Caco-2 (cell line): ENCODE results near the gene YIPF6. TPM values are rescaled to one million over a fixed set of nuclear protein-coding genes. Genes with fewer than 3 reads are reported as not detected.
"Not testable (repeated sequence)": the region's sequence is repeated elsewhere in the genome, so short reads cannot be mapped to it uniquely, and the experiment has no call there.

Source experiments
- BruUV-seq: library from RNA; stranded (reverse); fragments of 400-500 nt; replicated peaks from 2 replicates; lab custom pipeline; 2021; lab: Mats Ljungman, UMichigan
- CTCF ChIA-PET: fragments of 300-600 bp; sonication (Branson Sonifier 250); formaldehyde crosslinking; loops from one replicate; lab custom pipeline; 2022; ENCODE audit warnings: antibody characterized with exemption; lab: Charles Lee
- POLR2A ChIA-PET: fragments of 300-600 bp; sonication (Branson Sonifier 250); formaldehyde crosslinking; loops from one replicate; lab custom pipeline; 2022; ENCODE audit warnings: antibody characterized with exemption; lab: Charles Lee
- DNase-seq, 2 experiments: peaks; one replicate each; pipeline versions ENCODE4 v3.0.0 to v3.0.0-alpha.2; 2020 to 2022
- H3K27me3 ChIP-seq: replicated peaks from 2 replicates; pipeline ENCODE4 v1.6.0; 2011; ENCODE audit warnings: low read length; ENCODE audit not compliant: control insufficient read depth, insufficient read depth
- H3K36me3 ChIP-seq: 2 replicates; pipeline ENCODE4 v1.5.1; 2011; ENCODE audit warnings: low read length; ENCODE audit not compliant: control insufficient read depth, insufficient read depth
- H3K4me1 ChIP-seq: fragments of 250-450 bp; sonication (Bioruptor Pico); 2 replicates; pipeline ENCODE4 v1.5.1; 2020; ENCODE audit warnings: mild to moderate bottlenecking
- H3K4me3 ChIP-seq: 2 replicates; pipeline ENCODE4 v1.5.1; 2011; ENCODE audit warnings: low read depth, mild to moderate bottlenecking, control low read depth, low read length
- H3K9me3 ChIP-seq: fragments of 250-450 bp; sonication (Bioruptor Pico); 2 replicates; pipeline ENCODE4 v1.5.1; 2020; ENCODE audit warnings: mild to moderate bottlenecking, moderate library complexity
- H3K27ac Mint-ChIP-seq: one replicate; pipeline ENCODE4 v1.8.0; 2022; ENCODE audit warnings: mixed read lengths; ENCODE audit not compliant: unreplicated experiment
- H3K27me3 Mint-ChIP-seq: one replicate; pipeline ENCODE4 v1.8.0; 2022; ENCODE audit warnings: mixed read lengths; ENCODE audit not compliant: insufficient read depth, unreplicated experiment
- H3K36me3 Mint-ChIP-seq: one replicate; pipeline ENCODE4 v1.8.0; 2022; ENCODE audit warnings: mild to moderate bottlenecking, mixed read lengths; ENCODE audit not compliant: insufficient read depth, unreplicated experiment
- H3K4me1 Mint-ChIP-seq: one replicate; pipeline ENCODE4 v1.8.0; 2022; ENCODE audit warnings: low read depth, mixed read lengths; ENCODE audit not compliant: unreplicated experiment
- H3K4me3 Mint-ChIP-seq: one replicate; pipeline ENCODE4 v1.8.0; 2022; ENCODE audit warnings: mild to moderate bottlenecking, moderate library complexity, mixed read lengths; ENCODE audit not compliant: unreplicated experiment
- H3K9me3 Mint-ChIP-seq: one replicate; pipeline ENCODE4 v1.8.0; 2022; ENCODE audit warnings: mixed read lengths; ENCODE audit not compliant: unreplicated experiment
- intact Hi-C: fragments of 100-400 bp; cut with micrococcal nuclease; formaldehyde crosslinking; loops from one replicate; pipeline ENCODE4 v1.10.0; 2022; ENCODE audit not compliant: unreplicated experiment
- total RNA-seq: library from RNA; stranded (reverse); gene quantifications from 2 replicates; pipeline ENCODE4 v1.2.3, GENCODE V29; 2022
- TF ChIP-seq, protein P1 (sequence below), 2 experiments: fragments of 200-600 bp in 1 of 2; IDR thresholded peaks; 1 replicate in 1 of 2; 2 replicates in 1 of 2; pipeline versions ENCODE4 v1.5.1 to v1.8.0; 2011 to 2022; ENCODE audit warnings: antibody characterized with exemption in 1 of 2, control low read depth in 1 of 2, inconsistent platforms in 1 of 2, low read depth in 1 of 2, low read length in 1 of 2, mild to moderate bottlenecking in 1 of 2, moderate library complexity in 1 of 2; ENCODE audit not compliant: insufficient read depth in 1 of 2, severe bottlenecking in 1 of 2, unreplicated experiment in 1 of 2

YIPF6 gene
- total RNA-seq, 1 experiment from 2014 or later: 43.5 TPM

DNA sequence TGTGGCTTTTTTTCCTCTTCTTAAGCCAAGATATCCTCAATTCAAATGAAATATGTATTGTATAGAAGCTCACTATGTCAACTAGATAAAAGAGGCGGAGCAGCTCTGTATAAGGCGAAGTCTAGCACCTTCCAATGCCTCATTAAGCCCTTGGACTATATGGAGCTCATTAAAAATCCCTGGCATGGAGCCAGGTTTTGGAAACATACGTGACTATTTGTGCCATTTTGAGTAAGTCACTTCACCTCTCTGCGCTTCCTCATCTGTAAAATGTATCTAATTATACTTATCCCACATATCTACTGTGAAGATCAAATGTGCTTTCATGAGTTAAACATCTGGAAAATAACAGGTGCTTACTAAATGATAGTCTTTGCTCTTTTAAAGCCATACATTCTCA is 57.2 kb downstream of the YIPF6 start:
- TF ChIP-seq, protein P1, sequence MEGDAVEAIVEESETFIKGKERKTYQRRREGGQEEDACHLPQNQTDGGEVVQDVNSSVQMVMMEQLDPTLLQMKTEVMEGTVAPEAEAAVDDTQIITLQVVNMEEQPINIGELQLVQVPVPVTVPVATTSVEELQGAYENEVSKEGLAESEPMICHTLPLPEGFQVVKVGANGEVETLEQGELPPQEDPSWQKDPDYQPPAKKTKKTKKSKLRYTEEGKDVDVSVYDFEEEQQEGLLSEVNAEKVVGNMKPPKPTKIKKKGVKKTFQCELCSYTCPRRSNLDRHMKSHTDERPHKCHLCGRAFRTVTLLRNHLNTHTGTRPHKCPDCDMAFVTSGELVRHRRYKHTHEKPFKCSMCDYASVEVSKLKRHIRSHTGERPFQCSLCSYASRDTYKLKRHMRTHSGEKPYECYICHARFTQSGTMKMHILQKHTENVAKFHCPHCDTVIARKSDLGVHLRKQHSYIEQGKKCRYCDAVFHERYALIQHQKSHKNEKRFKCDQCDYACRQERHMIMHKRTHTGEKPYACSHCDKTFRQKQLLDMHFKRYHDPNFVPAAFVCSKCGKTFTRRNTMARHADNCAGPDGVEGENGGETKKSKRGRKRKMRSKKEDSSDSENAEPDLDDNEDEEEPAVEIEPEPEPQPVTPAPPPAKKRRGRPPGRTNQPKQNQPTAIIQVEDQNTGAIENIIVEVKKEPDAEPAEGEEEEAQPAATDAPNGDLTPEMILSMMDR (IDR thresholded peaks at IDR 0.05; ENCODE audit: insufficient read depth in 1 of 2, low read depth in 1 of 2, low read length in 1 of 2, severe bottlenecking in 1 of 2, unreplicated experiment in 1 of 2): no peak
- Mint-ChIP-seq H3K36me3 (no peaks in the 10 kb centered on the region), H3K9me3 (no peaks in the 10 kb centered on the region), H3K4me3 (no peak overlapping the region), H3K27me3 (peaks cover 3% of the 10 kb centered on the region), H3K4me1 (no peaks in the 10 kb centered on the region), H3K27ac (no peak overlapping the region)
- no TSS peak for BruUV-seq
- no peak for DNase-seq
- Histone ChIP-seq H3K27me3 (no peaks in the 10 kb centered on the region), H3K4me1 (no peaks in the 10 kb centered on the region), H3K4me3 (no peak overlapping the region), H3K36me3 (no peaks in the 10 kb centered on the region), H3K9me3 (no peaks in the 10 kb centered on the region)
- ChIA-PET CTCF (no interaction called here), POLR2A (no interaction called here)
- intact Hi-C loops: no loop called here

DNA sequence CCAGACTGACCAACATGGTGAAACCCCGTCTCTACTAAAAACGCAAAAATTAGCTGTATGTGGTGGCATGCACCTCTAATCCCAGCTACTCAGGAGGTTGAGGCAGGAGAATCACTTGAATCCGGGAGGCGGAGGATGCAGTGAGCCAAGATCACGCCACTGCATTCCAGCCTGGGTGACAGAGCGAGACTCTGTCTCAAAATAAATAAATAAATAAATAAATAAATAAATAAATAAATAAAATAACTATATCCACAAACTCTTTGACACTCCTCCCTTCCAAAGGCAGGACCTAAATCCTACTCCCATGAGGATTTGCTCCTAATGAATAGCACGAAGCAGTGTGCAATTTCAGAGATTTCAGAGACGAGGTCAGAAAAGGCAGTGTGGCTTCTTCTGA is 58.3 kb downstream of the YIPF6 start:
- H3K4me3 ChIP-seq, H3K36me3 Mint-ChIP-seq, H3K27me3 ChIP-seq, BruUV-seq, DNase-seq, H3K4me3 Mint-ChIP-seq, H3K36me3 ChIP-seq, H3K4me1 ChIP-seq, H3K9me3 Mint-ChIP-seq, CTCF ChIA-PET, H3K27me3 Mint-ChIP-seq, H3K27ac Mint-ChIP-seq, H3K9me3 ChIP-seq, POLR2A ChIA-PET, intact Hi-C loops, H3K4me1 Mint-ChIP-seq: not testable (repeated sequence)

DNA sequence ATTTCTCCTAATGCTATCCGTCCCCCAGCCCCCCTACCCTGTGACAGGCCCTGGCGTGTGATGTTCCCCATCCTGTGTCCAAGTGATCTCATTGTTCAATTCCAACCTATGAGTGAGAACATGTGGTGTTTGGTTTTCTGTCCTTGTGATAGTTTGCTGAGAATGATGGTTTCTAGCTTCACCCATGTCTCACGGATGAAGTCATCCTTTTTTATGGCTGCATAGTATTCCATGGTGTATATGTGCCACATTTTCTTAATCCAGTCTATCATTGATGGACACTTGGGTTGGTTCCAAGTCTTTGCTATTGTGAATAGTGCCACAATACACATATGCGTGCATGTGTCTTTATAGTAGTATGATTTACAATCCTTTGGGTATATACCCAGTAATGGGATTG is 61.1 kb downstream of the YIPF6 start:
- H3K9me3 Mint-ChIP-seq, H3K4me1 Mint-ChIP-seq, H3K27me3 Mint-ChIP-seq, CTCF ChIA-PET, H3K9me3 ChIP-seq, H3K27me3 ChIP-seq, intact Hi-C loops, H3K36me3 ChIP-seq, BruUV-seq, POLR2A ChIA-PET, H3K4me1 ChIP-seq, DNase-seq, H3K27ac Mint-ChIP-seq, H3K4me3 Mint-ChIP-seq, H3K36me3 Mint-ChIP-seq, H3K4me3 ChIP-seq: not testable (repeated sequence)

DNA sequence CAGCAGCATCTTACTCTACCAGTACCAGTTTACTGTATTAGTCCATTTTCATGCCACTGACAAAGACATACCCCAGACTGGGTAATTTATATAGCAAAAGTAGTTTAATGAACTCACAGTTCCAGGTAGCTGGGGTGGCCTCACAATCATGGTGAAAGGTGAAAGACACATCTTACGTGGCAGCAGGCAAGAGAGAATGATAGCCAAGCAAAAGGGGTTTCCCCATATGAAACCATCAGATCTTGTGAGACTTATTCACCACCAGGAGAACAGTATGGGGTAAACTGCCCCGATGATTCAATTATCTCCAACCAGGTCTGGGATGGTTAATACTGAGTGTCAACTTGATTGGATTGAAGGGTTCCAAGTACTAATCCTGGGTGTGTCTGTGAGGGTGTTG is 69.3 kb downstream of the YIPF6 start:
- no TSS peak for BruUV-seq
- H3K4me3 Mint-ChIP-seq: no peak overlapping the region

More for the DNA sequence above, 69.3 kb downstream of the YIPF6 start:
- H3K36me3 ChIP-seq: no peaks in the 10 kb centered on the region
- no peak overlapping the region for H3K4me3 ChIP-seq
- no peaks in the 10 kb centered on the region for H3K27me3 Mint-ChIP-seq
- no peaks in the 10 kb centered on the region for H3K27me3 ChIP-seq
- H3K9me3 ChIP-seq: no peaks in the 10 kb centered on the region
- TF ChIP-seq, protein P1 (IDR thresholded peaks at IDR 0.05; ENCODE audit: insufficient read depth in 1 of 2, low read depth in 1 of 2, low read length in 1 of 2, severe bottlenecking in 1 of 2, unreplicated experiment in 1 of 2): no peak
- H3K9me3 Mint-ChIP-seq: no peaks in the 10 kb centered on the region
- no peak overlapping the region for H3K27ac Mint-ChIP-seq
- no peaks in the 10 kb centered on the region for H3K4me1 Mint-ChIP-seq
- no peaks in the 10 kb centered on the region for H3K36me3 Mint-ChIP-seq
- CTCF ChIA-PET: no interaction called here
- intact Hi-C loops: no loop called here
- POLR2A ChIA-PET: no interaction called here
- no peaks in the 10 kb centered on the region for H3K4me1 ChIP-seq
- no peak for DNase-seq
